Activated CD8-positive, alpha-beta T cell treated with anti-CD3 and anti-CD28 coated beads for 36 hours (primary cell): Measurements from ENCODE around the gene LIN7A. TPM values are rescaled to one million over a fixed set of nuclear protein-coding genes. Genes with fewer than 3 reads are reported as not detected.
"Not testable (repeated sequence)": the region's sequence is repeated elsewhere in the genome, so short reads cannot be mapped to it uniquely, and the experiment has no call there.

Source experiments
- ATAC-seq: fragments of 200-7000 bp; cut with Tn5 transposase; one replicate; pipeline ENCODE4 v1.10.0; 2021; ENCODE audit warnings: mild to moderate bottlenecking, moderate library complexity
- CTCF ChIA-PET: fragments of 350-600 bp; sonication (Branson Sonifier 250); formaldehyde crosslinking; loops from one replicate; lab custom pipeline; 2021; ENCODE audit warnings: antibody characterized with exemption; lab: Charles Lee
- POLR2A ChIA-PET: fragments of 350-600 bp; sonication (Branson Sonifier 250); formaldehyde crosslinking; loops from one replicate; lab custom pipeline; 2021; ENCODE audit warnings: antibody characterized with exemption; lab: Charles Lee
- DNase-seq: peaks from one replicate; pipeline ENCODE4 v3.0.0-alpha.2; 2020
- H3K27ac Mint-ChIP-seq: one replicate; pipeline ENCODE4 v1.8.0; 2021; ENCODE audit warnings: mild to moderate bottlenecking, mixed read lengths
- H3K27me3 Mint-ChIP-seq: one replicate; pipeline ENCODE4 v1.8.0; 2021; ENCODE audit warnings: mixed read lengths
- H3K36me3 Mint-ChIP-seq: one replicate; pipeline ENCODE4 v1.8.0; 2021; ENCODE audit warnings: low read depth, mixed read lengths
- H3K4me1 Mint-ChIP-seq: one replicate; pipeline ENCODE4 v1.8.0; 2021; ENCODE audit warnings: low read depth, mixed read lengths
- H3K4me3 Mint-ChIP-seq: one replicate; pipeline ENCODE4 v1.8.0; 2021; ENCODE audit warnings: mild to moderate bottlenecking, moderate library complexity, mixed read lengths
- H3K9me3 Mint-ChIP-seq: one replicate; pipeline ENCODE4 v1.8.0; 2021; ENCODE audit warnings: mixed read lengths
- intact Hi-C: fragments of 100-400 bp; cut with micrococcal nuclease; formaldehyde crosslinking; loops from one replicate; pipeline ENCODE4 v1.10.0; 2022
- total RNA-seq, 2 experiments: library from RNA; stranded (reverse); gene quantifications; one replicate each; pipeline ENCODE4 v1.2.3, GENCODE V29; 2021
- TF ChIP-seq, protein P1 (sequence below): fragments of 200-600 bp; IDR thresholded peaks from one replicate; pipeline ENCODE4 v1.8.0; 2022; ENCODE audit warnings: antibody characterized with exemption, mild to moderate bottlenecking

The LIN7A gene
- total RNA-seq, 2 experiments from 2014 or later, result not detected

DNA sequence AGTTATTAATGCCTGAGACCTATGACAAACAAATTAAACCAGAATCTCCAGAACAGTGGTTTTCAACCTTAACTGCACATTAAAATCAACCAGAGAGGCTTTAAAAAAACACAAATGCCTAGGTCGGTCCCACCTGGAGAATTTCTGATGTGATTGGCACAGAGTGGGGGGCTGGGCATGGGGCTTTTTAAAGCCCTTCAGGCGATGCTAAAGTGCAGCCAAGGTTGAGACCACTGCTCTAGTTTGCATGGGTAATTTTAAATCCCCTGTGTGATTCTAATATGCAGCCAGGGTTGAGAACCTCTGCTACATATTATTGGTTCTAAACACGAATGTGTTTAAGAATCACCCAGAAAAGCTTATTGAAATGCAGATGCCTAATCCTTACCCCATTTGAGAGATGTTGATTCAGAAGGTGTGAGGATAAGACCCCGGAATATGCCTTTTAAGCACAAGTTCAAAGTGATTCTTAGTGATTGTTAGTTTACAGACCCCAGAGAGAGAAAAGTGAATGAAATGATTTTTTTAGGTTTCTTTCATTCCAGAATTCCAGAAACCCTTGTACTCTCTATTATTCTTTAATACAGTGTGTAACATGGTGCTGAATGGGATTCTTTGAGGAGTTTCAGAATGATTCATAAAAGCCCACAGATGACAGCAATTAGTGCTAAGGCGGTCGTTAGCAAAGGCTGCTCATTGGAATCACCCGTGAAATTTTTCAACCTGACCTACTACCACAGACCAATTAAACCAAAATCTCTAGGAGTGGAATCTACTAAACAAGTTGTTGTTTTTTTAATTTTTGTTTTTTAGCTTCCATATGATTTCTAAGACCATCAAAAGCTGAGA lies 44.9 kb downstream of the LIN7A start:
- TF ChIP-seq, protein P1, sequence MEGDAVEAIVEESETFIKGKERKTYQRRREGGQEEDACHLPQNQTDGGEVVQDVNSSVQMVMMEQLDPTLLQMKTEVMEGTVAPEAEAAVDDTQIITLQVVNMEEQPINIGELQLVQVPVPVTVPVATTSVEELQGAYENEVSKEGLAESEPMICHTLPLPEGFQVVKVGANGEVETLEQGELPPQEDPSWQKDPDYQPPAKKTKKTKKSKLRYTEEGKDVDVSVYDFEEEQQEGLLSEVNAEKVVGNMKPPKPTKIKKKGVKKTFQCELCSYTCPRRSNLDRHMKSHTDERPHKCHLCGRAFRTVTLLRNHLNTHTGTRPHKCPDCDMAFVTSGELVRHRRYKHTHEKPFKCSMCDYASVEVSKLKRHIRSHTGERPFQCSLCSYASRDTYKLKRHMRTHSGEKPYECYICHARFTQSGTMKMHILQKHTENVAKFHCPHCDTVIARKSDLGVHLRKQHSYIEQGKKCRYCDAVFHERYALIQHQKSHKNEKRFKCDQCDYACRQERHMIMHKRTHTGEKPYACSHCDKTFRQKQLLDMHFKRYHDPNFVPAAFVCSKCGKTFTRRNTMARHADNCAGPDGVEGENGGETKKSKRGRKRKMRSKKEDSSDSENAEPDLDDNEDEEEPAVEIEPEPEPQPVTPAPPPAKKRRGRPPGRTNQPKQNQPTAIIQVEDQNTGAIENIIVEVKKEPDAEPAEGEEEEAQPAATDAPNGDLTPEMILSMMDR, result no peak
- Mint-ChIP-seq H3K36me3 (no peaks in the 10 kb centered on the region), H3K9me3 (peaks cover 2% of the 10 kb centered on the region), H3K27me3 (no peaks in the 10 kb centered on the region), H3K4me3 (no peak overlapping the region), H3K4me1 (no peaks in the 10 kb centered on the region), H3K27ac (no peak overlapping the region)
- POLR2A ChIA-PET, result no interaction called here
- no peak for ATAC-seq
- CTCF ChIA-PET, result no interaction called here
- intact Hi-C loops, result no loop called here
- DNase-seq, result no peak

GRCh38 chr12:80884651-80885050 lies 53.1 kb downstream of the LIN7A start:
- ATAC-seq, result no peak
- POLR2A ChIA-PET, result no interaction called here
- H3K9me3 Mint-ChIP-seq, result no peaks in the 10 kb centered on the region

DNA sequence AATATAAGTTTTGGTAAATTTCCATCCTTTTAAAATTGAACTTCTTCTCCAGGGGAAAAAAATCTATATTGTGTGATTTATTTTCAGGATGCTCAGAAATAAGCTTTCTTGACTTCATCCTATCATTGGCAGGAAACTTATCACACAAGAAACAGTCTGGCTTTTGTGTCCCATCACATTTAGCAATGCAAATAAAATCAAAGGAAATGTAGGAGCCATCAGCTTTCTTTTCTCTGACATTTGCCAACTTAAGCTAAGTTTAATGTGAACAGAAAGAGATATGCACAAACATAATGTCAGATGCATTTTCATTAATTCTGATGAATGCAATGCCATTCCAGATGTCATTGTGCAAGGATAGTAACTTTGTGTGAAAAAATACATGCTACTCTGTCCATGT lies 56.6 kb downstream of the LIN7A start:
- DNase-seq (no peak), ATAC-seq (no peak)
- H3K4me1 Mint-ChIP-seq, result no peaks in the 10 kb centered on the region
- intact Hi-C loops, result no loop called here
- no peak overlapping the region for H3K4me3 Mint-ChIP-seq
- no peak overlapping the region for H3K27ac Mint-ChIP-seq
- peaks cover 2% of the 10 kb centered on the region for H3K9me3 Mint-ChIP-seq
- POLR2A ChIA-PET, result no interaction called here
- no peaks in the 10 kb centered on the region for H3K36me3 Mint-ChIP-seq
- CTCF ChIA-PET, result no interaction called here
- TF ChIP-seq, protein P1, result no peak
- H3K27me3 Mint-ChIP-seq, result no peaks in the 10 kb centered on the region

More at GRCh38 chr12:80884651-80885050, 53.1 kb downstream of the LIN7A start:
- intact Hi-C loops, result no loop called here
- H3K27me3 Mint-ChIP-seq, result no peaks in the 10 kb centered on the region
- H3K27ac Mint-ChIP-seq, result no peak overlapping the region
- CTCF ChIA-PET, result no interaction called here
- H3K36me3 Mint-ChIP-seq, result no peaks in the 10 kb centered on the region
- no peak overlapping the region for H3K4me3 Mint-ChIP-seq
- H3K4me1 Mint-ChIP-seq, result no peaks in the 10 kb centered on the region
- TF ChIP-seq, protein P1, result no peak
- no peak for DNase-seq

DNA sequence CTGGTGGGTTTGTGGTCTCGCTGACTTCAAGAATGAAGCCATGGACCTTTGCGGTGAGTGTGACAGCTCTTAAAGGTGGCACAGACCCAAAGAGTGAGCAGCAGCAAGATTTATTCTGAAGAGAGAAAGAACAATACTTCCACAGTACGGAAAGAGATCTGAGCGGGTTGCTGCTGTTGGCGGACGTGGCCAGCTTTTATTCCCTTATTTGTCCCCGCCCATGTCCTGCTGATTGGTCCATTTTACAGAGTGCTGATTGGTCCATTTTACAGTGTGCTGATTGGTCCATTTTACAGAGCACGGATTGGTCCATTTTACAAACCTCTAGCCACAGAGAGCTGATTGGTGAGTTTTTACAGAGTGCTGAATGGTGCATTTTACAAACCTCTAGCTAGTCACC lies 59.3 kb downstream of the LIN7A start:
- ATAC-seq, DNase-seq, H3K4me3 Mint-ChIP-seq, intact Hi-C loops, POLR2A ChIA-PET, H3K9me3 Mint-ChIP-seq, H3K27ac Mint-ChIP-seq, H3K36me3 Mint-ChIP-seq, H3K27me3 Mint-ChIP-seq, H3K4me1 Mint-ChIP-seq, CTCF ChIA-PET: not testable (repeated sequence)

- intact Hi-C loops, result no loop called here
- no peaks in the 10 kb centered on the region for H3K27me3 Mint-ChIP-seq
- ChIA-PET CTCF (no interaction called here), POLR2A (no interaction called here)
- peaks cover 2% of the 10 kb centered on the region for H3K9me3 Mint-ChIP-seq
- H3K4me3 Mint-ChIP-seq, result no peak overlapping the region
- H3K36me3 Mint-ChIP-seq, result no peaks in the 10 kb centered on the region
- no peak for DNase-seq
- H3K27ac Mint-ChIP-seq, result no peak overlapping the region
- TF ChIP-seq, protein P1, result no peak
- no peaks in the 10 kb centered on the region for H3K4me1 Mint-ChIP-seq
- no peak for ATAC-seq
These were observed 59.9 kb downstream of the LIN7A start for GRCh38 chr12:80877721-80878265.
